K562 (cell line): ENCODE data around the gene ATP2A2.

ENCODE experiments used
- ETV5 ChIP-seq: sonication (generic); formaldehyde crosslinking; IDR thresholded peaks from 2 replicates; pipeline ENCODE4 v1.4.0; 2020; ENCODE audit warnings: low read depth, mild to moderate bottlenecking, missing genetic modification reagents
- EZH2 ChIP-seq: IDR thresholded peaks from 2 replicates; pipeline ENCODE4 v1.6.1; 2012; ENCODE audit warnings: low read depth, mild to moderate bottlenecking, inconsistent platforms, low read length, borderline replicate concordance
- GATAD2A ChIP-seq: fragments of 450-650 bp; IDR thresholded peaks from 2 replicates; pipeline ENCODE4 v1.6.1; 2017
- NFIC ChIP-seq: fragments of 450-650 bp; IDR thresholded peaks from 2 replicates; pipeline ENCODE4 v1.6.1; 2017; ENCODE audit warnings: mild to moderate bottlenecking, inconsistent platforms
- ZBTB7A ChIP-seq: IDR thresholded peaks from 2 replicates; pipeline ENCODE4 v1.6.1; 2011; ENCODE audit warnings: low read depth, mild to moderate bottlenecking, low read length, moderate library complexity, borderline replicate concordance; ENCODE audit not compliant: control insufficient read depth
- ZFP36 ChIP-seq: fragments of 150-350 bp; IDR thresholded peaks from 2 replicates; pipeline ENCODE4 v1.6.1; 2018; ENCODE audit warnings: low read length, low read depth; ENCODE audit not compliant: partially characterized antibody
- TF ChIP-seq, protein P1 (sequence below): fragments of 200-800 bp; sonication (Bioruptor generic); IDR thresholded peaks from 2 replicates; pipeline ENCODE4 v1.6.1; 2016; ENCODE audit warnings: missing genetic modification characterization, missing compliant biosample characterization
- TF ChIP-seq, protein P2 (sequence below): fragments of 250-450 bp; sonication (Bioruptor Pico); IDR thresholded peaks from 2 replicates; pipeline ENCODE4 v1.5.0; 2021
- TF ChIP-seq, protein P3 (sequence below), 3 experiments: IDR thresholded peaks in 2 of 3; conservative IDR thresholded peaks in 1 of 3; 2 replicates each; pipeline ENCODE4 v1.5.1; 2011 to 2012; ENCODE audit warnings: low read length in 3 of 3, mild to moderate bottlenecking in 3 of 3, control low read depth in 2 of 3, improper control_type of control experiment in 1 of 3, inconsistent platforms in 1 of 3, low read depth in 1 of 3, mixed read lengths in 1 of 3, moderate library complexity in 1 of 3; ENCODE audit not compliant: insufficient read depth in 2 of 3
- TF ChIP-seq, protein P4 (sequence below): IDR thresholded peaks from 2 replicates; pipeline ENCODE4 v1.6.1; 2012; ENCODE audit warnings: low read depth, low read length, improper control_type of control experiment, borderline replicate concordance
- TF ChIP-seq, protein P5 (sequence below): sonication (generic); formaldehyde crosslinking; IDR thresholded peaks from 2 replicates; pipeline ENCODE4 v1.9.0; 2022; ENCODE audit warnings: mild to moderate bottlenecking, missing genetic modification reagents
- TF ChIP-seq, protein P6 (sequence below): fragments of 450-650 bp; IDR thresholded peaks from 2 replicates; pipeline ENCODE4 v1.6.1; 2018; ENCODE audit not compliant: partially characterized antibody

DNA sequence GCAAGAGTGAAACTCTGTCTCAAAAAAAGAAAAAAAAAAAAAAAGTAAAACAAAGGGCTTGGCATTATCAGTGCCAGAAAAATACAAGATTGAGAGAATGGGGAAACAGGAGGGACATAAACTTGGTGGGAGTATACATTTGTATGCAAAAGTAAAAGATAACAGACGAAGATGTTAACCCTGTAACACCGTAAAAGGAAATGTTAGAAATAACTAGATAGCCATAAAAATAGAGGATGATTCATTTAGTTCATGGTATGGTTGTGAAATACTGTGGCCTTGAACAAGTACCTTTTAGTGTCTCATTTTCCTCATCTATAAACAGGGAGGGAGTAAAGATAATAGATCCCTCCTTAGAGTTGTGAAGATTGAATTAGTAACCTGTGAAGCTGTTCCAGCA lies 33.3 kb downstream of the ATP2A2 start:
- TF ChIP-seq, protein P1, sequence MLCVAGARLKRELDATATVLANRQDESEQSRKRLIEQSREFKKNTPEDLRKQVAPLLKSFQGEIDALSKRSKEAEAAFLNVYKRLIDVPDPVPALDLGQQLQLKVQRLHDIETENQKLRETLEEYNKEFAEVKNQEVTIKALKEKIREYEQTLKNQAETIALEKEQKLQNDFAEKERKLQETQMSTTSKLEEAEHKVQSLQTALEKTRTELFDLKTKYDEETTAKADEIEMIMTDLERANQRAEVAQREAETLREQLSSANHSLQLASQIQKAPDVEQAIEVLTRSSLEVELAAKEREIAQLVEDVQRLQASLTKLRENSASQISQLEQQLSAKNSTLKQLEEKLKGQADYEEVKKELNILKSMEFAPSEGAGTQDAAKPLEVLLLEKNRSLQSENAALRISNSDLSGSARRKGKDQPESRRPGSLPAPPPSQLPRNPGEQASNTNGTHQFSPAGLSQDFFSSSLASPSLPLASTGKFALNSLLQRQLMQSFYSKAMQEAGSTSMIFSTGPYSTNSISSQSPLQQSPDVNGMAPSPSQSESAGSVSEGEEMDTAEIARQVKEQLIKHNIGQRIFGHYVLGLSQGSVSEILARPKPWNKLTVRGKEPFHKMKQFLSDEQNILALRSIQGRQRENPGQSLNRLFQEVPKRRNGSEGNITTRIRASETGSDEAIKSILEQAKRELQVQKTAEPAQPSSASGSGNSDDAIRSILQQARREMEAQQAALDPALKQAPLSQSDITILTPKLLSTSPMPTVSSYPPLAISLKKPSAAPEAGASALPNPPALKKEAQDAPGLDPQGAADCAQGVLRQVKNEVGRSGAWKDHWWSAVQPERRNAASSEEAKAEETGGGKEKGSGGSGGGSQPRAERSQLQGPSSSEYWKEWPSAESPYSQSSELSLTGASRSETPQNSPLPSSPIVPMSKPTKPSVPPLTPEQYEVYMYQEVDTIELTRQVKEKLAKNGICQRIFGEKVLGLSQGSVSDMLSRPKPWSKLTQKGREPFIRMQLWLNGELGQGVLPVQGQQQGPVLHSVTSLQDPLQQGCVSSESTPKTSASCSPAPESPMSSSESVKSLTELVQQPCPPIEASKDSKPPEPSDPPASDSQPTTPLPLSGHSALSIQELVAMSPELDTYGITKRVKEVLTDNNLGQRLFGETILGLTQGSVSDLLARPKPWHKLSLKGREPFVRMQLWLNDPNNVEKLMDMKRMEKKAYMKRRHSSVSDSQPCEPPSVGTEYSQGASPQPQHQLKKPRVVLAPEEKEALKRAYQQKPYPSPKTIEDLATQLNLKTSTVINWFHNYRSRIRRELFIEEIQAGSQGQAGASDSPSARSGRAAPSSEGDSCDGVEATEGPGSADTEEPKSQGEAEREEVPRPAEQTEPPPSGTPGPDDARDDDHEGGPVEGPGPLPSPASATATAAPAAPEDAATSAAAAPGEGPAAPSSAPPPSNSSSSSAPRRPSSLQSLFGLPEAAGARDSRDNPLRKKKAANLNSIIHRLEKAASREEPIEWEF (CRISPR knock-in tag), result no peak
- no peak for TF ChIP-seq GATAD2A
- TF ChIP-seq ZFP36, result no peak
- TF ChIP-seq, protein P2, sequence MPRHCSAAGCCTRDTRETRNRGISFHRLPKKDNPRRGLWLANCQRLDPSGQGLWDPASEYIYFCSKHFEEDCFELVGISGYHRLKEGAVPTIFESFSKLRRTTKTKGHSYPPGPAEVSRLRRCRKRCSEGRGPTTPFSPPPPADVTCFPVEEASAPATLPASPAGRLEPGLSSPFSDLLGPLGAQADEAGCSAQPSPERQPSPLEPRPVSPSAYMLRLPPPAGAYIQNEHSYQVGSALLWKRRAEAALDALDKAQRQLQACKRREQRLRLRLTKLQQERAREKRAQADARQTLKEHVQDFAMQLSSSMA, result no peak
- TF ChIP-seq EZH2, result no peak
- no peak for TF ChIP-seq NFIC
- TF ChIP-seq ZBTB7A, result no peak
- TF ChIP-seq, protein P3, sequence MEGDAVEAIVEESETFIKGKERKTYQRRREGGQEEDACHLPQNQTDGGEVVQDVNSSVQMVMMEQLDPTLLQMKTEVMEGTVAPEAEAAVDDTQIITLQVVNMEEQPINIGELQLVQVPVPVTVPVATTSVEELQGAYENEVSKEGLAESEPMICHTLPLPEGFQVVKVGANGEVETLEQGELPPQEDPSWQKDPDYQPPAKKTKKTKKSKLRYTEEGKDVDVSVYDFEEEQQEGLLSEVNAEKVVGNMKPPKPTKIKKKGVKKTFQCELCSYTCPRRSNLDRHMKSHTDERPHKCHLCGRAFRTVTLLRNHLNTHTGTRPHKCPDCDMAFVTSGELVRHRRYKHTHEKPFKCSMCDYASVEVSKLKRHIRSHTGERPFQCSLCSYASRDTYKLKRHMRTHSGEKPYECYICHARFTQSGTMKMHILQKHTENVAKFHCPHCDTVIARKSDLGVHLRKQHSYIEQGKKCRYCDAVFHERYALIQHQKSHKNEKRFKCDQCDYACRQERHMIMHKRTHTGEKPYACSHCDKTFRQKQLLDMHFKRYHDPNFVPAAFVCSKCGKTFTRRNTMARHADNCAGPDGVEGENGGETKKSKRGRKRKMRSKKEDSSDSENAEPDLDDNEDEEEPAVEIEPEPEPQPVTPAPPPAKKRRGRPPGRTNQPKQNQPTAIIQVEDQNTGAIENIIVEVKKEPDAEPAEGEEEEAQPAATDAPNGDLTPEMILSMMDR (IDR thresholded peaks at IDR 0.05 in 2 of 3, conservative IDR thresholded peaks at IDR 0.05 in 1 of 3; ENCODE audit: insufficient read depth in 2 of 3, low read depth in 1 of 3, low read length in 3 of 3), result no peak
- TF ChIP-seq ETV5 (CRISPR knock-in tag), result no peak
- TF ChIP-seq, protein P4, sequence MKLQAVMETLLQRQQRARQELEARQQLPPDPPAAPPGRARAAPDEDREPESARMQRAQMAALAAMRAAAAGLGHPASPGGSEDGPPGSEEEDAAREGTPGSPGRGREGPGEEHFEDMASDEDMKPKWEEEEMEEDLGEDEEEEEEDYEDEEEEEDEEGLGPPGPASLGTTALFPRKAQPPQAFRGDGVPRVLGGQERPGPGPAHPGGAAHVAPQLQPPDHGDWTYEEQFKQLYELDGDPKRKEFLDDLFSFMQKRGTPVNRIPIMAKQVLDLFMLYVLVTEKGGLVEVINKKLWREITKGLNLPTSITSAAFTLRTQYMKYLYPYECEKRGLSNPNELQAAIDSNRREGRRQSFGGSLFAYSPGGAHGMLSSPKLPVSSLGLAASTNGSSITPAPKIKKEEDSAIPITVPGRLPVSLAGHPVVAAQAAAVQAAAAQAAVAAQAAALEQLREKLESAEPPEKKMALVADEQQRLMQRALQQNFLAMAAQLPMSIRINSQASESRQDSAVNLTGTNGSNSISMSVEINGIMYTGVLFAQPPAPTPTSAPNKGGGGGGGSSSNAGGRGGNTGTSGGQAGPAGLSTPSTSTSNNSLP, result no peak
- TF ChIP-seq, protein P5, sequence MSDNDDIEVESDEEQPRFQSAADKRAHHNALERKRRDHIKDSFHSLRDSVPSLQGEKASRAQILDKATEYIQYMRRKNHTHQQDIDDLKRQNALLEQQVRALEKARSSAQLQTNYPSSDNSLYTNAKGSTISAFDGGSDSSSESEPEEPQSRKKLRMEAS (CRISPR knock-in tag), result no peak
- TF ChIP-seq, protein P6, sequence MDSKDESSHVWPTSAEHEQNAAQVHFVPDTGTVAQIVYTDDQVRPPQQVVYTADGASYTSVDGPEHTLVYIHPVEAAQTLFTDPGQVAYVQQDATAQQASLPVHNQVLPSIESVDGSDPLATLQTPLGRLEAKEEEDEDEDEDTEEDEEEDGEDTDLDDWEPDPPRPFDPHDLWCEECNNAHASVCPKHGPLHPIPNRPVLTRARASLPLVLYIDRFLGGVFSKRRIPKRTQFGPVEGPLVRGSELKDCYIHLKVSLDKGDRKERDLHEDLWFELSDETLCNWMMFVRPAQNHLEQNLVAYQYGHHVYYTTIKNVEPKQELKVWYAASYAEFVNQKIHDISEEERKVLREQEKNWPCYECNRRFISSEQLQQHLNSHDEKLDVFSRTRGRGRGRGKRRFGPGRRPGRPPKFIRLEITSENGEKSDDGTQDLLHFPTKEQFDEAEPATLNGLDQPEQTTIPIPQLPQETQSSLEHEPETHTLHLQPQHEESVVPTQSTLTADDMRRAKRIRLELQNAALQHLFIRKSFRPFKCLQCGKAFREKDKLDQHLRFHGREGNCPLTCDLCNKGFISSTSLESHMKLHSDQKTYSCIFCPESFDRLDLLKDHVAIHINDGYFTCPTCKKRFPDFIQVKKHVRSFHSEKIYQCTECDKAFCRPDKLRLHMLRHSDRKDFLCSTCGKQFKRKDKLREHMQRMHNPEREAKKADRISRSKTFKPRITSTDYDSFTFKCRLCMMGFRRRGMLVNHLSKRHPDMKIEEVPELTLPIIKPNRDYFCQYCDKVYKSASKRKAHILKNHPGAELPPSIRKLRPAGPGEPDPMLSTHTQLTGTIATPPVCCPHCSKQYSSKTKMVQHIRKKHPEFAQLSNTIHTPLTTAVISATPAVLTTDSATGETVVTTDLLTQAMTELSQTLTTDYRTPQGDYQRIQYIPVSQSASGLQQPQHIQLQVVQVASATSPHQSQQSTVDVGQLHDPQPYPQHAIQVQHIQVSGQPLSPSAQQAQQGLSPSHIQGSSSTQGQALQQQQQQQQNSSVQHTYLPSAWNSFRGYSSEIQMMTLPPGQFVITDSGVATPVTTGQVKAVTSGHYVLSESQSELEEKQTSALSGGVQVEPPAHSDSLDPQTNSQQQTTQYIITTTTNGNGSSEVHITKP, result no peak
